ENCODE results near the gene BABAM1. TPM values are rescaled to one million over a fixed set of nuclear protein-coding genes. Genes with fewer than 3 reads are reported as not detected.

The BABAM1 gene
- total RNA-seq, 2 experiments from 2014 or later, result 56.2 to 63.5 TPM

- Mint-ChIP-seq H3K4me1 (ENCODE audit: low read depth) (peaks cover 6% of the 10 kb centered on the region), H3K36me3 (ENCODE audit: low read depth) (peaks cover 26% of the 10 kb centered on the region), H3K4me3 (peak overlapping the region; percentile 46), H3K27ac (peak overlapping the region; percentile 33), H3K9me3 (no peaks in the 10 kb centered on the region), H3K27me3 (no peaks in the 10 kb centered on the region)
- Histone ChIP-seq H3K4me1 (ENCODE audit: insufficient read depth, low read length) (peaks cover 7% of the 10 kb centered on the region), H3K27me3 (ENCODE audit: control insufficient read depth in 1 of 2, insufficient read depth in 2 of 2, low read length in 2 of 2) (no peaks in the 10 kb centered on the region), H3K27ac (ENCODE audit: low read depth in 1 of 2, low read length in 2 of 2) (no peak overlapping the region), H3K36me3 (ENCODE audit: insufficient read depth, low read length) (peaks cover 31% of the 10 kb centered on the region), H3K9me3 (ENCODE audit: control insufficient read depth in 1 of 2, insufficient read depth in 1 of 2, low read length in 2 of 2) (peaks cover 0 to 7% of the 10 kb centered on the region in 2 experiments), H3K4me3 (ENCODE audit: low read length) (no peak overlapping the region)
- CTCF ChIA-PET, result no interaction called here
- ATAC-seq (ENCODE audit: poor library complexity) (no peak), DNase-seq (no peak)
- intact Hi-C loops (cut with DNase I, micrococcal nuclease), result no loop called here
- no peak for TF ChIP-seq CTCF (IDR thresholded peaks at IDR 0.05)
- POLR2A ChIA-PET, result interaction anchor here (2.1 kb wide), 1 partner anchor 10 kb away, joined by 7 read pairs; no protein-coding TSS in a partner anchor
Measured at GRCh38 chr19:17322854-17323253, 55.6 kb downstream of the BABAM1 start.

DNA sequence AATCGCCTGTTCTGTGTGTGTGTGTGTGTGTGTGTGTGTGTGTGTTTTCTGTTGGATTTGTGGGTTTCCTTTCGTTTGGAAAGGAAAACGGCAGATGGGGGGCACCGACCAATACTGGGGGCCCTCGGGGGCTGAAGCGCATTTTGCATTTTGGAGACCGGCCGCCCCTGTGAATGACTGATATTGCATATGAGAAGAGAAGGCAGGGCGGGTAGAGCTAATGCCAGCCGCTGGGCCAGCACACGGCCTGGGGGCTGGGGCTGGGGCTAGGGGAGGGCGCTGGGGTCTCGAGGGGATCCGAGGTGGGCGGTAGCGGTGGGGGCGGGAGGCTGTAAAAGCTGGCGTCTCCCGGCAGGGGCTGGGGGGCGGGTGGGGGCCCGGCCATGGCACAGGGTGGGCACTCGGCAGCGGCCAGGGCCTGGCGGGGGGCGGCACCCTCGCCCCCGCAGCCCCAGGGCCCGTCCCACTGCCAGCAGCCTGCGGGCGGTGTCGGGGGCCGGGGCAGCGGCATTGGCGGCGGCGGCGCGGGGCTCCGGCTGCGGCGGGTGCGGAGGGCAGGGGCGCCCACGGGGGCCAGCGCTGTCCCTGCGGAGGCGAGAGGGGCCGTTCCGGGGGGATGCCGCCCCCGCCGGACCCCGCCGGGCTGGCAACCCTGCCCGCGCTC lies 56.2 kb downstream of the BABAM1 start:
- H3K4me3 ChIP-seq (ENCODE audit: low read length), result no peak overlapping the region
- intact Hi-C loops (cut with DNase I, micrococcal nuclease), result no loop called here
- CTCF ChIA-PET, result no interaction called here

DNA sequence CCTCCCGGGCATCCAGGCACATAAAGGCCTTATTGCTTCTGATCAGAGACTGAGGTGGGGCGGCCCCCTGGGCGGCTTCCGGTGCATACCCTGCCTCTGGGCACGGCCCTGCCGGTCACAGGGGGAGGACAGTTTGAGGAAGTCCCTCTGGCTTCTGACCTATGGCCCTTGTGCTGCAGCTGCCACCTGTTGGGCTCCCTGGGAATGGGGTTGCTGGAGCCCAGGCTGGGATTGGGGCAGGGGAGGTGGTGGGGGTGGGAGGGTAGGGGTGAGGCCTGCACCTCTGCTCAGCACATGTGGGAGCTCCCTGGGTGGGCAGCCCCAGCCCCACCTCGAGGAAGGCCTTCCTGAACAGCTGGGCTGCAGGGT lies 56.7 kb downstream of the BABAM1 start:
- H3K4me3 ChIP-seq (ENCODE audit: low read length), result no peak overlapping the region
- Mint-ChIP-seq H3K27me3 (no peaks in the 10 kb centered on the region), H3K9me3 (no peaks in the 10 kb centered on the region), H3K4me3 (peak overlapping the region; percentile 38), H3K36me3 (ENCODE audit: low read depth) (peaks cover 24% of the 10 kb centered on the region), H3K27ac (no peak overlapping the region), H3K4me1 (ENCODE audit: low read depth) (peaks cover 7% of the 10 kb centered on the region)
- ATAC-seq (ENCODE audit: poor library complexity) (no peak), DNase-seq (peak in 4 of 14 experiments; percentile 20 to 46 (median 40))
- no peak overlapping the region for H3K27ac ChIP-seq (ENCODE audit: low read depth in 1 of 2, low read length in 2 of 2)
- POLR2A ChIA-PET, result no interaction called here
- no peaks in the 10 kb centered on the region for H3K27me3 ChIP-seq (ENCODE audit: control insufficient read depth in 1 of 2, insufficient read depth in 2 of 2, low read length in 2 of 2)
- H3K4me1 ChIP-seq (ENCODE audit: insufficient read depth, low read length), result peaks cover 15% of the 10 kb centered on the region
- intact Hi-C loops (cut with DNase I, micrococcal nuclease), result no loop called here
- peaks cover 0 to 7% of the 10 kb centered on the region in 2 experiments for H3K9me3 ChIP-seq (ENCODE audit: control insufficient read depth in 1 of 2, insufficient read depth in 1 of 2, low read length in 2 of 2)
- peaks cover 28% of the 10 kb centered on the region for H3K36me3 ChIP-seq (ENCODE audit: insufficient read depth, low read length)
- CTCF ChIA-PET, result no interaction called here
- TF ChIP-seq CTCF (IDR thresholded peaks at IDR 0.05), result no peak

More for the DNA sequence above, 56.2 kb downstream of the BABAM1 start:
- ATAC-seq (ENCODE audit: poor library complexity) (no peak), DNase-seq (no peak)
- Mint-ChIP-seq H3K27me3 (no peaks in the 10 kb centered on the region), H3K36me3 (ENCODE audit: low read depth) (peaks cover 24% of the 10 kb centered on the region), H3K27ac (no peak overlapping the region), H3K9me3 (no peaks in the 10 kb centered on the region), H3K4me3 (peak overlapping the region; percentile 34), H3K4me1 (ENCODE audit: low read depth) (peaks cover 6% of the 10 kb centered on the region)
- Histone ChIP-seq H3K27me3 (ENCODE audit: control insufficient read depth in 1 of 2, insufficient read depth in 2 of 2, low read length in 2 of 2) (no peaks in the 10 kb centered on the region), H3K9me3 (ENCODE audit: control insufficient read depth in 1 of 2, insufficient read depth in 1 of 2, low read length in 2 of 2) (peaks cover 0 to 7% of the 10 kb centered on the region in 2 experiments), H3K27ac (ENCODE audit: low read depth in 1 of 2, low read length in 2 of 2) (no peak overlapping the region), H3K36me3 (ENCODE audit: insufficient read depth, low read length) (peaks cover 31% of the 10 kb centered on the region), H3K4me1 (ENCODE audit: insufficient read depth, low read length) (peaks cover 12% of the 10 kb centered on the region)
- no peak for TF ChIP-seq CTCF (IDR thresholded peaks at IDR 0.05)
- POLR2A ChIA-PET, result no interaction called here

All from CD4-positive, alpha-beta T cell (primary cell).